Ascending aorta (tissue), 2 donors: ENCODE measurements around the gene PHTF1. TPM values are rescaled to one million over a fixed set of nuclear protein-coding genes. Genes with fewer than 3 reads are reported as not detected.

Experiments
- DNase-seq, 2 donors: peaks; one replicate each; pipeline ENCODE4 v3.0.0-alpha.2; 2019; ENCODE audit warnings: low spot score in 2 of 2
- H3K27ac ChIP-seq, 2 donors: fragments of 200-600 bp; sonication (generic); one replicate each; pipeline ENCODE4 v1.5.1; 2016 to 2017; ENCODE audit warnings: mild to moderate bottlenecking in 1 of 2
- H3K27me3 ChIP-seq: fragments of 200-600 bp; sonication (generic); one replicate; pipeline ENCODE4 v1.5.1; 2017
- H3K36me3 ChIP-seq, 2 donors: fragments of 200-600 bp; sonication (generic); one replicate each; pipeline ENCODE4 v1.5.1; 2016
- H3K4me1 ChIP-seq, 2 donors: fragments of 200-600 bp; sonication (generic); one replicate each; pipeline ENCODE4 v1.5.1; 2016 to 2017; ENCODE audit warnings: mild to moderate bottlenecking in 1 of 2
- H3K4me3 ChIP-seq, 2 donors: fragments of 200-600 bp; sonication (generic); one replicate each; pipeline ENCODE4 v1.5.1; 2016 to 2017; ENCODE audit warnings: mild to moderate bottlenecking in 1 of 2
- H3K9me3 ChIP-seq, 2 donors: fragments of 200-600 bp; sonication (generic); one replicate each; pipeline ENCODE4 v1.5.1; 2016
- CTCF ChIP-seq, 3 experiments: fragments of 200-600 bp in 2 of 3; fragments of 450-650 bp in 1 of 3; sonication (generic) in 2 of 3; IDR thresholded peaks; one replicate each; pipeline ENCODE4 v1.5.1; 2016 to 2019; ENCODE audit warnings: antibody characterized with exemption in 3 of 3, mild to moderate bottlenecking in 1 of 3, moderate library complexity in 1 of 3
- intact Hi-C: fragments of 100-400 bp; cut with DNase I; formaldehyde crosslinking; loops from one replicate; pipeline ENCODE4 v1.15.1; 2023
- total RNA-seq: library from RNA; depleted of rRNA; stranded (reverse); fragments of >200 nt; gene quantifications from one replicate; pipeline ENCODE4 v1.1.0, GENCODE V29; 2016

Gene PHTF1
- total RNA-seq, 1 donor from 2014 or later, result 38.6 TPM

GRCh38 chr1:113647164-113647563, 112.1 kb downstream of the PHTF1 start:
- Histone ChIP-seq H3K27me3 (no peaks in the 10 kb centered on the region), H3K27ac (no peak overlapping the region), H3K4me3 (no peak overlapping the region), H3K9me3 (no peaks in the 10 kb centered on the region), H3K36me3 (peaks cover 0 to 13% of the 10 kb centered on the region in 2 donors), H3K4me1 (no peaks in the 10 kb centered on the region)
- no peak for DNase-seq
- TF ChIP-seq CTCF (IDR thresholded peaks at IDR 0.05), result no peak
- intact Hi-C loops, result no loop called here

Other genes with a start within 250 kb of the PHTF1 start
- 22.7 TPM for gene RSBN1, start 53.0 kb upstream of the PHTF1 start, total RNA-seq
- 2.3 TPM for gene PTPN22, start 112.2 kb upstream of the PHTF1 start, total RNA-seq
- not detected for gene BCL2L15, start 128.1 kb upstream of the PHTF1 start, total RNA-seq
- gene AP4B1, start 145.3 kb upstream of the PHTF1 start, total RNA-seq, result 3.2 TPM
- gene DCLRE1B, start 145.8 kb upstream of the PHTF1 start, total RNA-seq, result 1.9 TPM
- 41.7 TPM for gene HIPK1, start 169.8 kb upstream of the PHTF1 start, total RNA-seq
- gene OLFML3, start 220.0 kb upstream of the PHTF1 start, total RNA-seq, result 26.4 TPM